ENCODE results near the gene CRYGS. TPM values are rescaled to one million over a fixed set of nuclear protein-coding genes. Genes with fewer than 3 reads are reported as not detected.
A peak's percentile ranks its signal among the peaks of the same experiment; 100 is the strongest.

Gene CRYGS
- polyA plus RNA-seq, 1 of the 3 experiments (the other 2 are of a cell fraction): 2.1 TPM

GRCh38 chr3:186502966-186503712 lies 41.0 kb downstream of the CRYGS start:
- Histone ChIP-seq H3K4me3 (ENCODE audit: low read depth in 2 of 2, low read length in 1 of 2) (peak overlapping the region in 1 of 2 experiments; percentile 10; a peak in 1 of 4 replicates), H3K9me2 (no peaks in the 10 kb centered on the region), H3K79me2 (ENCODE audit: insufficient read depth) (no peaks in the 10 kb centered on the region), H2AFZ (ENCODE audit: low read depth) (no peak overlapping the region), H4K20me1 (ENCODE audit: insufficient read depth) (no peaks in the 10 kb centered on the region), H3K4me1 (ENCODE audit: control insufficient read depth in 1 of 2, insufficient read depth in 2 of 2, low read depth in 1 of 2, low read length in 1 of 2) (peaks cover 0 to 15% of the 10 kb centered on the region in 2 experiments; a peak in 1 of 4 replicates), H3K4me2 (peak overlapping the region; percentile 52; the same call in 1 of the 2 replicates), H3K9ac (no peak overlapping the region), H3K27me3 (ENCODE audit: insufficient read depth) (peaks cover 5% of the 10 kb centered on the region), H3K36me3 (replicated peaks in 1 of 2; ENCODE audit: control insufficient read depth in 1 of 2, insufficient read depth in 2 of 2, low read length in 1 of 2) (no peaks in the 10 kb centered on the region), H3K9me3 (no peaks in the 10 kb centered on the region), H3F3A (replicated peaks; ENCODE audit: insufficient read depth) (no peaks in the 10 kb centered on the region), H3K27ac (ENCODE audit: low read depth in 2 of 2, low read length in 1 of 2) (no peak overlapping the region)
- TF ChIP-seq GABPA (IDR thresholded peaks at IDR 0.05; ENCODE audit: low read depth) (no peak), RCOR1 (IDR thresholded peaks at IDR 0.05; ENCODE audit: low read length) (no peak), MAX (IDR thresholded peaks at IDR 0.05; ENCODE audit: low read depth) (no peak), PBX3 (IDR thresholded peaks at IDR 0.05) (no peak), NFIC (IDR thresholded peaks at IDR 0.05; ENCODE audit: borderline replicate concordance) (no peak), REST (IDR thresholded peaks at IDR 0.05; ENCODE audit: low read depth, low read length) (no peak), EZH2phosphoT487 (IDR thresholded peaks at IDR 0.05; ENCODE audit: borderline replicate concordance, low read depth) (no peak), IRF3 (IDR thresholded peaks at IDR 0.05; ENCODE audit: low read depth, low read length) (no peak), RXRA (IDR thresholded peaks at IDR 0.05; ENCODE audit: borderline replicate concordance, low read depth) (no peak), CTCF (IDR thresholded peaks at IDR 0.05) (no peak), EP300 (IDR thresholded peaks at IDR 0.05; ENCODE audit: borderline replicate concordance in 1 of 2, low read depth in 1 of 2, low read length in 1 of 2) (no peak), JUND (IDR thresholded peaks at IDR 0.05) (no peak), FOSL2 (IDR thresholded peaks at IDR 0.05; ENCODE audit: borderline replicate concordance, low read depth) (no peak), MEF2A (IDR thresholded peaks at IDR 0.05; ENCODE audit: borderline replicate concordance, low read depth) (no peak), FOXJ3 (CRISPR knock-in tag; IDR thresholded peaks at IDR 0.05) (no peak), MXI1 (IDR thresholded peaks at IDR 0.05; ENCODE audit: low read depth, low read length) (no peak), TAF1 (IDR thresholded peaks at IDR 0.05; ENCODE audit: borderline replicate concordance, low read depth, low read length) (no peak), SMC3 (IDR thresholded peaks at IDR 0.05; ENCODE audit: low read depth, low read length) (no peak), FOXM1 (IDR thresholded peaks at IDR 0.05; ENCODE audit: low read depth) (no peak), NRF1 (IDR thresholded peaks at IDR 0.05; ENCODE audit: low read depth, low read length) (no peak)
- WGBS (ENCODE audit: low lambda C conversion rate): 43% methylated on average over 6 of the region's 6 CpGs
- no peak for DNase-seq
- POLR2A ChIA-PET: no interaction called here
- CTCF ChIA-PET: no interaction called here
